RWPE1 (cell line): ENCODE data around the gene COL6A1.

ENCODE experiments used
- CTCF ChIA-PET: fragments of 350-600 bp; sonication (Branson Sonifier 250); formaldehyde crosslinking; extraction: SDS; loops from one replicate; lab custom pipeline; 2021; lab: Yijun Ruan, JAX
- POLR2A ChIA-PET: fragments of 400-600 bp; formaldehyde crosslinking; extraction: SDS; loops from one replicate; lab custom pipeline; 2020; ENCODE audit warnings: antibody characterized with exemption; ENCODE audit not compliant: low non-redundant PET; lab: Yijun Ruan, JAX
- DNase-seq: peaks from one replicate; pipeline ENCODE4 v3.0.0; 2012; ENCODE audit warnings: low spot score
- H3K27ac ChIP-seq: fragments of 450-650 bp; 2 replicates; pipeline ENCODE4 v1.5.1; 2017
- CTCF ChIP-seq: fragments of 450-650 bp; conservative IDR thresholded peaks from 2 replicates; pipeline ENCODE4 v1.5.1; 2017; ENCODE audit warnings: low read depth, mild to moderate bottlenecking

Gene COL6A1

GRCh38 chr21:46014828-46015227 lies 33.3 kb downstream of the COL6A1 start:
- H3K27ac ChIP-seq: no peak overlapping the region
- ChIA-PET POLR2A (no interaction called here), CTCF (interaction anchor here (0.7 kb wide), 1 partner anchor 642 kb away, joined by 4 read pairs; no protein-coding TSS in a partner anchor)
- no peak for TF ChIP-seq CTCF
- DNase-seq: no peak

GRCh38 chr21:46017148-46017547 lies 35.6 kb downstream of the COL6A1 start:
- ChIA-PET POLR2A (no interaction called here), CTCF (no interaction called here)
- DNase-seq: no peak
- no peak for TF ChIP-seq CTCF
- no peak overlapping the region for H3K27ac ChIP-seq

- H3K27ac ChIP-seq: no peak overlapping the region
- CTCF ChIA-PET: no interaction called here
- DNase-seq: no peak
- TF ChIP-seq CTCF: no peak
- POLR2A ChIA-PET: no interaction called here
Observed at GRCh38 chr21:46017695-46018094, 36.1 kb downstream of the COL6A1 start.

- no peak for TF ChIP-seq CTCF
- POLR2A ChIA-PET: no interaction called here
- H3K27ac ChIP-seq: no peak overlapping the region
- no peak for DNase-seq
- CTCF ChIA-PET: no interaction called here
Observed at GRCh38 chr21:46018615-46019014, 37.0 kb downstream of the COL6A1 start.

- TF ChIP-seq CTCF: no peak
- ChIA-PET CTCF (no interaction called here), POLR2A (no interaction called here)
- DNase-seq: no peak
- no peak overlapping the region for H3K27ac ChIP-seq
Observed at GRCh38 chr21:46020581-46020980, 39.0 kb downstream of the COL6A1 start.

- POLR2A ChIA-PET: no interaction called here
- no peak for TF ChIP-seq CTCF
- no peak for DNase-seq
- no peak overlapping the region for H3K27ac ChIP-seq
- CTCF ChIA-PET: interaction anchor here (0.5 kb wide), 1 partner anchor 8 kb away, joined by 3 read pairs; no protein-coding TSS in a partner anchor
Observed at GRCh38 chr21:46021398-46021797, 39.8 kb downstream of the COL6A1 start.
